ENCODE measurements around the gene CCSER1.

Gene CCSER1

GRCh38 chr4:90960840-90961239 lies 833.6 kb downstream of the CCSER1 start:
- H3K4me1 ChIP-seq (ENCODE audit: control insufficient read depth, insufficient read depth, low read length): no peaks in the 10 kb centered on the region
- peaks cover 11% of the 10 kb centered on the region for H3K9me3 ChIP-seq (replicated peaks; ENCODE audit: low read length)
- no peak overlapping the region for H3K4me2 ChIP-seq (ENCODE audit: low read length)
- H3K36me3 ChIP-seq (ENCODE audit: insufficient read depth, low read length): no peaks in the 10 kb centered on the region
- no peaks in the 10 kb centered on the region for H3K27me3 ChIP-seq (ENCODE audit: control insufficient read depth, insufficient read depth, low read length)
- H3K9ac ChIP-seq (ENCODE audit: low read depth, low read length): no peak overlapping the region
- H3K4me3 ChIP-seq (ENCODE audit: low read length): no peak overlapping the region

GRCh38 chr4:90970021-90970420 lies 842.8 kb downstream of the CCSER1 start:
- Histone ChIP-seq H3K4me3 (ENCODE audit: low read length) (no peak overlapping the region), H3K9ac (ENCODE audit: low read depth, low read length) (no peak overlapping the region), H3K4me1 (ENCODE audit: control insufficient read depth, insufficient read depth, low read length) (no peaks in the 10 kb centered on the region), H3K27me3 (ENCODE audit: control insufficient read depth, insufficient read depth, low read length) (no peaks in the 10 kb centered on the region), H3K9me3 (replicated peaks; ENCODE audit: low read length) (peaks cover 7% of the 10 kb centered on the region), H3K4me2 (ENCODE audit: low read length) (no peak overlapping the region), H3K36me3 (ENCODE audit: insufficient read depth, low read length) (no peaks in the 10 kb centered on the region)

GRCh38 chr4:90977726-90978125 lies 850.5 kb downstream of the CCSER1 start:
- H3K4me1 ChIP-seq (ENCODE audit: control insufficient read depth, insufficient read depth, low read length): no peaks in the 10 kb centered on the region

GRCh38 chr4:90979556-90979955 lies 852.4 kb downstream of the CCSER1 start:
- no peaks in the 10 kb centered on the region for H3K27me3 ChIP-seq (ENCODE audit: control insufficient read depth, insufficient read depth, low read length)
- no peaks in the 10 kb centered on the region for H3K4me1 ChIP-seq (ENCODE audit: control insufficient read depth, insufficient read depth, low read length)
- H3K9ac ChIP-seq (ENCODE audit: low read depth, low read length): no peak overlapping the region
- H3K9me3 ChIP-seq (replicated peaks; ENCODE audit: low read length): no peaks in the 10 kb centered on the region
- no peak overlapping the region for H3K4me3 ChIP-seq (ENCODE audit: low read length)
- no peaks in the 10 kb centered on the region for H3K36me3 ChIP-seq (ENCODE audit: insufficient read depth, low read length)
- H3K4me2 ChIP-seq (ENCODE audit: low read length): no peak overlapping the region

More at GRCh38 chr4:90977726-90978125, 850.5 kb downstream of the CCSER1 start:
- Histone ChIP-seq H3K4me2 (ENCODE audit: low read length) (no peak overlapping the region), H3K9me3 (replicated peaks; ENCODE audit: low read length) (no peaks in the 10 kb centered on the region), H3K9ac (ENCODE audit: low read depth, low read length) (no peak overlapping the region), H3K4me3 (ENCODE audit: low read length) (no peak overlapping the region), H3K27me3 (ENCODE audit: control insufficient read depth, insufficient read depth, low read length) (no peaks in the 10 kb centered on the region), H3K36me3 (ENCODE audit: insufficient read depth, low read length) (no peaks in the 10 kb centered on the region)

GRCh38 chr4:90982813-90983212 lies 855.6 kb downstream of the CCSER1 start:
- Histone ChIP-seq H3K9me3 (replicated peaks; ENCODE audit: low read length) (no peaks in the 10 kb centered on the region), H3K27me3 (ENCODE audit: control insufficient read depth, insufficient read depth, low read length) (no peaks in the 10 kb centered on the region), H3K4me3 (ENCODE audit: low read length) (no peak overlapping the region), H3K36me3 (ENCODE audit: insufficient read depth, low read length) (no peaks in the 10 kb centered on the region), H3K4me2 (ENCODE audit: low read length) (no peak overlapping the region), H3K9ac (ENCODE audit: low read depth, low read length) (no peak overlapping the region), H3K4me1 (ENCODE audit: control insufficient read depth, insufficient read depth, low read length) (no peaks in the 10 kb centered on the region)

GRCh38 chr4:90990284-90990683 lies 863.1 kb downstream of the CCSER1 start:
- peaks cover 2% of the 10 kb centered on the region for H3K9me3 ChIP-seq (replicated peaks; ENCODE audit: low read length)
- no peaks in the 10 kb centered on the region for H3K4me1 ChIP-seq (ENCODE audit: control insufficient read depth, insufficient read depth, low read length)
- no peak overlapping the region for H3K4me3 ChIP-seq (ENCODE audit: low read length)
- H3K4me2 ChIP-seq (ENCODE audit: low read length): no peak overlapping the region
- no peaks in the 10 kb centered on the region for H3K27me3 ChIP-seq (ENCODE audit: control insufficient read depth, insufficient read depth, low read length)
- H3K36me3 ChIP-seq (ENCODE audit: insufficient read depth, low read length): no peaks in the 10 kb centered on the region
- H3K9ac ChIP-seq (ENCODE audit: low read depth, low read length): no peak overlapping the region

- no peaks in the 10 kb centered on the region for H3K27me3 ChIP-seq (ENCODE audit: control insufficient read depth, insufficient read depth, low read length)
- H3K4me1 ChIP-seq (ENCODE audit: control insufficient read depth, insufficient read depth, low read length): no peaks in the 10 kb centered on the region
- H3K4me3 ChIP-seq (ENCODE audit: low read length): no peak overlapping the region
- H3K36me3 ChIP-seq (ENCODE audit: insufficient read depth, low read length): no peaks in the 10 kb centered on the region
- H3K9me3 ChIP-seq (replicated peaks; ENCODE audit: low read length): peaks cover 2% of the 10 kb centered on the region
- H3K4me2 ChIP-seq (ENCODE audit: low read length): no peak overlapping the region
- no peak overlapping the region for H3K9ac ChIP-seq (ENCODE audit: low read depth, low read length)
Observed at GRCh38 chr4:90992213-90992612, 865.0 kb downstream of the CCSER1 start.

GRCh38 chr4:90994851-90995574 lies 867.8 kb downstream of the CCSER1 start:
- H3K4me3 ChIP-seq (ENCODE audit: low read length): no peak overlapping the region
- no peaks in the 10 kb centered on the region for H3K27me3 ChIP-seq (ENCODE audit: control insufficient read depth, insufficient read depth, low read length)
- H3K9ac ChIP-seq (ENCODE audit: low read depth, low read length): no peak overlapping the region
- H3K4me1 ChIP-seq (ENCODE audit: control insufficient read depth, insufficient read depth, low read length): no peaks in the 10 kb centered on the region
- H3K36me3 ChIP-seq (ENCODE audit: insufficient read depth, low read length): no peaks in the 10 kb centered on the region
- no peak overlapping the region for H3K4me2 ChIP-seq (ENCODE audit: low read length)
- H3K9me3 ChIP-seq (replicated peaks; ENCODE audit: low read length): peaks cover 2% of the 10 kb centered on the region

- Histone ChIP-seq H3K4me1 (ENCODE audit: control insufficient read depth, insufficient read depth, low read length) (no peaks in the 10 kb centered on the region), H3K27me3 (ENCODE audit: control insufficient read depth, insufficient read depth, low read length) (no peaks in the 10 kb centered on the region), H3K9ac (ENCODE audit: low read depth, low read length) (no peak overlapping the region), H3K9me3 (replicated peaks; ENCODE audit: low read length) (no peaks in the 10 kb centered on the region), H3K36me3 (ENCODE audit: insufficient read depth, low read length) (no peaks in the 10 kb centered on the region), H3K4me3 (ENCODE audit: low read length) (no peak overlapping the region), H3K4me2 (ENCODE audit: low read length) (no peak overlapping the region)
Observed at GRCh38 chr4:90995996-90996395, 868.8 kb downstream of the CCSER1 start.

GRCh38 chr4:90996813-90997212 lies 869.6 kb downstream of the CCSER1 start:
- no peak overlapping the region for H3K9ac ChIP-seq (ENCODE audit: low read depth, low read length)
- H3K4me3 ChIP-seq (ENCODE audit: low read length): no peak overlapping the region
- H3K4me2 ChIP-seq (ENCODE audit: low read length): no peak overlapping the region
- no peaks in the 10 kb centered on the region for H3K27me3 ChIP-seq (ENCODE audit: control insufficient read depth, insufficient read depth, low read length)
- H3K4me1 ChIP-seq (ENCODE audit: control insufficient read depth, insufficient read depth, low read length): no peaks in the 10 kb centered on the region
- no peaks in the 10 kb centered on the region for H3K9me3 ChIP-seq (replicated peaks; ENCODE audit: low read length)
- no peaks in the 10 kb centered on the region for H3K36me3 ChIP-seq (ENCODE audit: insufficient read depth, low read length)

- Histone ChIP-seq H3K27me3 (ENCODE audit: control insufficient read depth, insufficient read depth, low read length) (no peaks in the 10 kb centered on the region), H3K36me3 (ENCODE audit: insufficient read depth, low read length) (no peaks in the 10 kb centered on the region), H3K9ac (ENCODE audit: low read depth, low read length) (no peak overlapping the region), H3K4me1 (ENCODE audit: control insufficient read depth, insufficient read depth, low read length) (no peaks in the 10 kb centered on the region), H3K4me3 (ENCODE audit: low read length) (no peak overlapping the region), H3K9me3 (replicated peaks; ENCODE audit: low read length) (no peaks in the 10 kb centered on the region), H3K4me2 (ENCODE audit: low read length) (no peak overlapping the region)
Observed at GRCh38 chr4:91015861-91016260, 888.7 kb downstream of the CCSER1 start.

- Histone ChIP-seq H3K4me2 (ENCODE audit: low read length) (no peak overlapping the region), H3K9ac (ENCODE audit: low read depth, low read length) (no peak overlapping the region), H3K36me3 (ENCODE audit: insufficient read depth, low read length) (no peaks in the 10 kb centered on the region), H3K9me3 (replicated peaks; ENCODE audit: low read length) (no peaks in the 10 kb centered on the region), H3K4me3 (ENCODE audit: low read length) (no peak overlapping the region), H3K27me3 (ENCODE audit: control insufficient read depth, insufficient read depth, low read length) (no peaks in the 10 kb centered on the region), H3K4me1 (ENCODE audit: control insufficient read depth, insufficient read depth, low read length) (no peaks in the 10 kb centered on the region)
Observed at GRCh38 chr4:91019513-91019912, 892.3 kb downstream of the CCSER1 start.
